Esophagus (tissue), 2 donors: ENCODE measurements around the gene PCID2. TPM values are rescaled to one million over a fixed set of nuclear protein-coding genes. Genes with fewer than 3 reads are reported as not detected.

Experiments used
- H3K27ac ChIP-seq, 2 donors: one replicate each; pipeline ENCODE4 v1.5.1; 2013; ENCODE audit warnings: low read depth in 2 of 2, mild to moderate bottlenecking in 2 of 2, inconsistent platforms in 1 of 2, low read length in 1 of 2, moderate library complexity in 1 of 2
- H3K27me3 ChIP-seq, 2 donors: one replicate each; pipeline ENCODE4 v1.6.1; 2013; ENCODE audit warnings: low read length in 2 of 2, control low read depth in 1 of 2, mild to moderate bottlenecking in 1 of 2; ENCODE audit not compliant: insufficient read depth in 2 of 2, control insufficient read depth in 1 of 2
- H3K36me3 ChIP-seq, 2 donors: one replicate each; pipeline ENCODE4 v1.6.1; 2013; ENCODE audit warnings: low read length in 1 of 2; ENCODE audit not compliant: control insufficient read depth in 2 of 2, insufficient read depth in 2 of 2
- H3K4me1 ChIP-seq, 2 donors: one replicate each; pipeline ENCODE4 v1.6.1; 2013; ENCODE audit warnings: low read length in 1 of 2; ENCODE audit not compliant: control insufficient read depth in 2 of 2, insufficient read depth in 2 of 2
- H3K4me3 ChIP-seq, 2 donors: one replicate each; pipeline ENCODE4 v1.5.1; 2013; ENCODE audit warnings: low read length in 2 of 2, mild to moderate bottlenecking in 2 of 2, low read depth in 1 of 2, moderate library complexity in 1 of 2
- H3K9me3 ChIP-seq, 2 donors: one replicate each; pipeline ENCODE4 v1.6.1; 2013; ENCODE audit warnings: mild to moderate bottlenecking in 2 of 2, low read depth in 1 of 2, low read length in 1 of 2, moderate library complexity in 1 of 2; ENCODE audit not compliant: control insufficient read depth in 2 of 2, insufficient read depth in 1 of 2
- whole genome bisulfite sequencing, 2 donors: extraction: QIAGEN DNeasy Blood & Tissue Kit; methylation state at CpG; one replicate each; pipeline ENCODE4 v1.1.7; 2013; 5-methylcytosine and 5-hydroxymethylcytosine counted together
- polyA plus RNA-seq, 2 donors: library from polyadenylated mRNA; stranded (reverse); fragments of 200-250 nt; gene quantifications; one replicate each; pipeline ENCODE4 v1.2.3, GENCODE V29; 2013
- donor health status: healthy with polysubstance abuse.
- donor health status: Bipolar disorder and iron deficiency.

Gene PCID2
- polyA plus RNA-seq, 2 donors, result 17.8 to 20.7 TPM

DNA sequence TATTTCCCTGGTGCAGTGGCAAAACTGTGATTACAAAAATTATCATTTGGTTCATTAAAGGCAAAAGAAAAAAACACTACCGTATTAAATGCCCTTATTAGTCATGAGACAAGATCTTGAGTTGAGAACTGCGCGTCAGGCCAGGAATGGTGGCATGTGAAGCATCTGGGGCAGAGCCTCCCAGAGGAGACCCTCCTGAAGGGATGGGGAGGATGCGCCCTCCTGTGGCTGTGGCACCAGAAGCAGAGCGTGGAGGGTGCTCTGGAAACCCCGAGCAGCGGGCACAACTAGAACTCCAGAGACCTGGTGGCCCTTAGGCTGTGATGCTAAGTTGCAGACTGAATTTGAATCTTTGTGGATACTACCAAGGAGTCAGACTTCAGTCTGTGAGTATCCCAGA lies 12.4 kb upstream of the PCID2 start:
- H3K4me3 ChIP-seq, result no peak overlapping the region
- 92% methylated on average over 7 of the region's 7 CpGs for WGBS, 2 donors
- H3K9me3 ChIP-seq, result no peaks in the 10 kb centered on the region
- H3K27ac ChIP-seq, result no peak overlapping the region
- H3K27me3 ChIP-seq, result no peaks in the 10 kb centered on the region
- H3K4me1 ChIP-seq, result peaks cover 0 to 7% of the 10 kb centered on the region in 2 donors
- peaks cover 10 to 33% of the 10 kb centered on the region in 2 donors for H3K36me3 ChIP-seq

- Histone ChIP-seq H3K27ac (no peak overlapping the region), H3K9me3 (no peaks in the 10 kb centered on the region), H3K4me1 (peaks cover 0 to 14% of the 10 kb centered on the region in 2 donors), H3K36me3 (peaks cover 10 to 33% of the 10 kb centered on the region in 2 donors), H3K4me3 (no peak overlapping the region), H3K27me3 (no peaks in the 10 kb centered on the region)
- WGBS, 2 donors, result 69 to 76% methylated on average over 13 of the region's 13 CpGs
Measured at GRCh38 chr13:113220141-113220598, 11.7 kb upstream of the PCID2 start.

- H3K27ac ChIP-seq, result no peak overlapping the region
- peaks cover 6 to 34% of the 10 kb centered on the region in 2 donors for H3K36me3 ChIP-seq
Measured at GRCh38 chr13:113219256-113219940, 10.9 kb upstream of the PCID2 start.

GRCh38 chr13:113218586-113218985 lies 10.1 kb upstream of the PCID2 start:
- no peaks in the 10 kb centered on the region for H3K9me3 ChIP-seq
- H3K4me1 ChIP-seq, result peaks cover 3 to 18% of the 10 kb centered on the region in 2 donors
- no peaks in the 10 kb centered on the region for H3K27me3 ChIP-seq
- whole genome bisulfite sequencing, 2 donors, result 80 to 85% methylated on average over 3 of the region's 3 CpGs
- no peak overlapping the region for H3K4me3 ChIP-seq
- H3K36me3 ChIP-seq, result peaks cover 2 to 29% of the 10 kb centered on the region in 2 donors
- no peak overlapping the region for H3K27ac ChIP-seq

More at GRCh38 chr13:113219256-113219940, 10.9 kb upstream of the PCID2 start:
- Histone ChIP-seq H3K4me3 (no peak overlapping the region), H3K27me3 (no peaks in the 10 kb centered on the region), H3K4me1 (peaks cover 3 to 18% of the 10 kb centered on the region in 2 donors), H3K9me3 (no peaks in the 10 kb centered on the region)
- 81 to 86% methylated on average over 14 of the region's 14 CpGs for WGBS, 2 donors

GRCh38 chr13:113216254-113217048 lies 8.0 kb upstream of the PCID2 start:
- Histone ChIP-seq H3K4me1 (peaks cover 3 to 18% of the 10 kb centered on the region in 2 donors), H3K27ac (peak overlapping the region in 1 of 2 donors; percentile 35), H3K9me3 (no peaks in the 10 kb centered on the region), H3K36me3 (peaks cover 2 to 22% of the 10 kb centered on the region in 2 donors), H3K27me3 (no peaks in the 10 kb centered on the region), H3K4me3 (no peak overlapping the region)
- WGBS, 2 donors, result 23 to 30% methylated on average over 7 of the region's 7 CpGs

DNA sequence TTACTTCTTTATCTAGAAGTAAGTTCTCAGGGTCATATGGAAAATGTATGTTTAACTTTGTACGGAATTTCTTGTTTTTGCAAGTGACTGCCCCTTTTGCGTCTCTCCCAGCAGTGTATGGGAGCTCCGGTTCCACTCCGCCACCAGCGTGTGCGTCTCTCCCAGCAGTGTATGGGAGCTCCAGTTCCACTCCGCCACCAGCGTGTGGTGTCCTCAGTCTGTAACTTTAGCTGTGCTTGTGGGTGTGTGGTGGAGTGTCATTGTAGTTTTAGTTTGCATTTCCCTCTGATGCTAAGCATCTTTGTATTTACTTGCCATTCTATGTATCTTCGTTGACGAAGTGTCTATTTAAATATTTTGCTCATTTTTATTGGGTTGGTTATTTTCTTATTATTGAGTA lies 3.3 kb upstream of the PCID2 start:
- no peak overlapping the region for H3K27ac ChIP-seq
- H3K9me3 ChIP-seq, result no peaks in the 10 kb centered on the region
- H3K4me1 ChIP-seq, result peaks cover 3 to 15% of the 10 kb centered on the region in 2 donors
- peaks cover 0 to 7% of the 10 kb centered on the region in 2 donors for H3K36me3 ChIP-seq
- no peaks in the 10 kb centered on the region for H3K27me3 ChIP-seq
- H3K4me3 ChIP-seq, result no peak overlapping the region
- WGBS, 2 donors, result 96% methylated on average over 10 of the region's 10 CpGs

DNA sequence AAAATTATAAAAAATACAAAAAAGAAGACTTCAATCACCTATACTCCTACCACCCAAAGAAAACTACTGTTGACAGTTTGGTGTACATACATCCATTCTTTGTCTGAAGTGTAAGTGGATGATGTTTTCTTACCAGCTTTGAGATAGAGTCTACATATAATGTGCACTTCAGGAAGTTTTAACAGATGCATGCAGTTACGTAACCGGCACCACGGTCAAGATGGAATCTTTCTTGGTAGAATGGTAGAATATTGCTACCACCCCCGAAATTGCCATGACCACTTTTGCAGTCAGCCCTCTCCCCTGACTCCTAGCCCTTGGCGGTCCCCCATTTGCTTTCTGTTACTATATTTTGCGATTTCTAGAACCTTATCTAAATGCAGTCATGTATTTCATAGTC lies 2.4 kb upstream of the PCID2 start:
- WGBS, 2 donors, result 88 to 93% methylated on average over 6 of the region's 6 CpGs
- Histone ChIP-seq H3K4me1 (peaks cover 3 to 13% of the 10 kb centered on the region in 2 donors), H3K27me3 (no peaks in the 10 kb centered on the region), H3K36me3 (peaks cover 0 to 7% of the 10 kb centered on the region in 2 donors), H3K27ac (no peak overlapping the region), H3K4me3 (no peak overlapping the region), H3K9me3 (no peaks in the 10 kb centered on the region)

DNA sequence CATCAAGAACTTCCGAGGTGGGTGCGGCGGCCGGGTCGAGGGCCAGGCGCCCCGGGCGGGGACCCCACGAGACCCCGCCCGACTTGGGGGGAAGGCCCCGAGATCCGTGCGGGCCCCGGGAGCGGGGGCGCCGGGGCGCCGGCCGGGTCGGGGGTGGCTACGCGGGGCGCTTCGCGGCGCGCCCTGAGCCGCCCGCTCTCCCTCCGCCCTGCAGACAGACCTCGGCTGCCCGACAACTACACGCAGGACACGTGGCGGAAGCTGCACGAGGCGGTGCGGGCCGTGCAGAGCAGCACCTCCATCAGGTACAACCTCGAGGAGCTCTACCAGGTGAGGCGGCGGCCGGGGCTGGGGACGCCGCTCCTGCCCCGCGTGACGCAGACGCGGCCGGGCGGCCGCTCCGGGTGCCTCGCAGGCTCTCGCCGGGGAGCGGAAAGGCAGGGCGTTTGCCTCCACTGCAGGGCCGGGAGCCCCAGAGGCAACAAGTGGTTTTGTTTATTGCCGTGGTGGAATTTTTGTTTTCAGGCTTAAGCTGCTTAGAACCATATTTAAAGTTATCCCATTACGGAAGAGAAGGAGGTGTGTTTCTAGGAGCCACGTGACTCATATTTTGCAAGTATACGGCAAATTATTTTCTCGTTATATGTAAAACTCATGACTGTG lies 1.4 kb upstream of the PCID2 start:
- H3K36me3 ChIP-seq, result peaks cover 0 to 4% of the 10 kb centered on the region in 2 donors
- H3K9me3 ChIP-seq, result no peaks in the 10 kb centered on the region
- 0 to 1% methylated on average over 65 to 67 of the region's 67 CpGs for WGBS, 2 donors
- peak overlapping the region; percentile 72 to 74 for H3K4me3 ChIP-seq
- no peaks in the 10 kb centered on the region for H3K27me3 ChIP-seq
- peak overlapping the region; percentile 100 for H3K27ac ChIP-seq
- peaks cover 3% of the 10 kb centered on the region in 2 donors for H3K4me1 ChIP-seq

DNA sequence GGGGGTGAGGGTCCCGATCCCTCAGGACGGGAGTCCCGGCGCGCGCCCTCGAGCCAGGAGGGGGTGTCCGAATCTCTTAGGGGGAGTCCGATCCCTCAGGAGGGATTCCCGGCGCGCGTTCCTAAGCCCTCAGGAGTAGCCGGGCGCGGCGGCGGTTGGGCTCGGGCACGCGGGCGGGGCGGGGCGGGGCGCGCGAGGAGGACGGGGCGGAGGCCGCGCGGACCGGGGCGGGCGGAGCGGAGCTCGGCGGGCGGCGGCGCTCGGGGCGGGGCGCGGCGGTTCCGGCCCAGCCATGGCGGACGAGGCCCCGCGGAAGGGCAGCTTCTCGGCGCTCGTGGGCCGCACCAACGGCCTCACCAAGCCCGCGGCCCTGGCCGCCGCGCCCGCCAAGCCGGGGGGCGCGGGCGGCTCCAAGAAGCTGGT lies 878 bp upstream of the PCID2 start, which contains the start of gene CUL4A:
CUL4A (plus strand) TSS at position 278 of the 423 bp plus-strand sequence; CDS start at position 293, 15 bp downstream.
- 1% methylated on average over 43 to 66 of the region's 66 CpGs for WGBS, 2 donors
- Histone ChIP-seq H3K36me3 (peaks cover 0 to 2% of the 10 kb centered on the region in 2 donors), H3K27ac (peak within 1 kb of the TSS; percentile 100), H3K4me3 (peak within 1 kb of the TSS; percentile 72 to 74), H3K4me1 (peaks cover 0 to 6% of the 10 kb centered on the region in 2 donors), H3K9me3 (no peaks in the 10 kb centered on the region), H3K27me3 (no peaks in the 10 kb centered on the region)
